GM12801 (cell line): ENCODE results near the gene APC2.

ENCODE experiments used
- TF ChIP-seq, protein P1 (sequence below): IDR thresholded peaks from one replicate; pipeline ENCODE4 v1.5.1; 2011; ENCODE audit warnings: control low read depth; ENCODE audit not compliant: insufficient read length; ENCODE audit errors: extremely low read depth

The APC2 gene

DNA sequence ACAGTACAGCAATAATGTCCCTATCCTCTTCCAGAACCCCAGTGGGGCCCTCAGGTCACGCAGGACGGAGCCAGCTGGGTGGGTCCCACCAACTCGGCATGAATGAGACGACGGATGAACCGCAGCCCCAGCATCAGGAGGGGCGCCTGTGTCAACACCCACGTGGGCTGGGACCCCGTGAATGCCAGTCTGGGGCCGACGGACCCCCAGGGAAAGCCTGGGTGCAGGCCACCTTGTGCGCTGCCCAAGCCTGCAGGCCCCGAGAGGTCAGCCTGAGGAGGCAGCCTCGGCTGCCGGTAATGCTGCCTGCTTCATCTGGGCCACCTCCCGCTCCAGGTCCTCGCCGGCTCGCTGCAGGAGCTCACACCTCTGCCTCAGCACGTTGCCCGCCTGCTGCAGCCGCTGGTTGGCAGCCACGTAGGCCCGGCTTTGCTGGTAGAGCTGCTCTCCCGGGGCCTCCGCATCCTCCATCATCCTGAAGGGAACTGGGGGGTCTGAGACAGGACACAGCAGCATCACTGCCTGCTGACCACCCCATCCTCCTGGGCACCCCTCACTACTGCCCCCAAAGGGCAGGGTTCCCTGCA, 24.9 kb downstream of the APC2 start:
- TF ChIP-seq, protein P1, sequence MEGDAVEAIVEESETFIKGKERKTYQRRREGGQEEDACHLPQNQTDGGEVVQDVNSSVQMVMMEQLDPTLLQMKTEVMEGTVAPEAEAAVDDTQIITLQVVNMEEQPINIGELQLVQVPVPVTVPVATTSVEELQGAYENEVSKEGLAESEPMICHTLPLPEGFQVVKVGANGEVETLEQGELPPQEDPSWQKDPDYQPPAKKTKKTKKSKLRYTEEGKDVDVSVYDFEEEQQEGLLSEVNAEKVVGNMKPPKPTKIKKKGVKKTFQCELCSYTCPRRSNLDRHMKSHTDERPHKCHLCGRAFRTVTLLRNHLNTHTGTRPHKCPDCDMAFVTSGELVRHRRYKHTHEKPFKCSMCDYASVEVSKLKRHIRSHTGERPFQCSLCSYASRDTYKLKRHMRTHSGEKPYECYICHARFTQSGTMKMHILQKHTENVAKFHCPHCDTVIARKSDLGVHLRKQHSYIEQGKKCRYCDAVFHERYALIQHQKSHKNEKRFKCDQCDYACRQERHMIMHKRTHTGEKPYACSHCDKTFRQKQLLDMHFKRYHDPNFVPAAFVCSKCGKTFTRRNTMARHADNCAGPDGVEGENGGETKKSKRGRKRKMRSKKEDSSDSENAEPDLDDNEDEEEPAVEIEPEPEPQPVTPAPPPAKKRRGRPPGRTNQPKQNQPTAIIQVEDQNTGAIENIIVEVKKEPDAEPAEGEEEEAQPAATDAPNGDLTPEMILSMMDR: no peak

DNA sequence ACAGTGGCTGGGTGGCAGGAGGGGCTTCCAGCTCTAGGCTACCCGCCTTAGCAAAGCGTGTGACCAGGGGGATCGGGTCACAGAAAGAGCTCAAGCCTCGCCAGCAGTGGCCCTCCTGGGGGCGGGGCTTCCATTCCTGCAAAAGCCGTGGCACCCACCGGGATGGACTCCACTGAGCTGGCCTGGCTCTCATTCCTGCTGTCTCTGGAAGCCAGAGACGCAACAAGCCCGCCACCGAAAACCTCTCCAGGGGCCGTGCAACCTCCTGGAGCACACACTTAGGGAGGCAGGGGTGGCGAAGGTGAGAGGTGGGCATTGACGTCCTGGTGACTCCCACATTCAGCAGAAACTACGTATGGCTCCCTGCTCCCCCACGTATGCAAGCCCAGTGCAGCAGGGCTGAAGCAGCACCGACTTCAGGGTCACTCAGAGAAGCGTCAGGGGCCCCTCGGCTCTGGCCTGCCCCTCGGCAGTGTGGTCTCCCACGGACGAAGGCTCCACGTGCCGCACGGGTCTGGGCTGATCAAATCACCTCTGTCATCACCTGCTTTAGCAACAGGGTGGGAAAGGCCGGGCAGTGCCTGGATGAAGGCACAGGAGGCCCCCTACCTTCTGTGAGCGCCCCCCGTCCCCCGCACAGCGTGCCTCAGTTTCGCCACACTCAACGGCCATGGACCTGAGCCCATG, 26.0 kb downstream of the APC2 start:
- TF ChIP-seq, protein P1: no peak

DNA sequence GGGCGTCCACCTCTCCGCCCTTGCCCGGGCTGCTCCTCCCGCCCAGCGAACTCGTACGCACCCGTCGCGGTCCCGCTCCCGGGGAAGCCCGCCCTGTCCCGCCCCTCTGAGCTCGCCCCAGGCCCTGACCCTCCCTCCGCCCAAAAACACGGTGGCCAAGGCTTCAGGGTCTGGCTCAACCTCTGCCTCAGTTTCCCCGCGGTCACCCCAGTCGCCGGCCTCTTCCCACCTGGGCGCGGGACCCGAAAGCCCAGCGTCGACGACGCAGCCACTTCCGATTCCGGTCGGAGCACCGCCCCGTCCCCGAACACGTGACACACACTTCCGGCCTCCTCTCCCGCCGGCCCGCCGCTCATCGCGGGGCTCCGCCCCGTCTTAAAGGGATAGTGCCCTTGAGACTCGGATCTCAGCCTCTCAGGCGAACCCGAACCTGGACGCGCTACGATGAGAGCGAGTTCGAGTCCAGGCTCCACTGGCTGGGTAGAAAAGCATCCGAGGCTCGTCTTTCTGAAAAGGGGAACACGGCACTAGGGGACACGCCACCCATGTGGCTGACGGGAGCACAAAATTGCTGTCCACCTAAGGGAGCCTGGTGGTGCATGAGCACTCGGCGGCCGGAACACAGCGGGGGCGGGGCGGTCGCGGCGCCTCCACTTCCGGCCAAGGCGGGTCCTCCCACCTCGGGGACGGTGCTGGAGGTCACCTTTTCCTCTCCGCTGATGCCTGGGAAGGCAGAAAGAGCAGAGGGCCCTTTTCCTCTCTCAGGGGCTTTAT, 29.2 kb downstream of the APC2 start, which contains the start of gene C19orf25:
Gene C19orf25, minus strand, starts transcription at position 282 of the 774 bp plus-strand sequence. CDS start 312 bp downstream, outside the sequence.
- TF ChIP-seq, protein P1: no peak

DNA sequence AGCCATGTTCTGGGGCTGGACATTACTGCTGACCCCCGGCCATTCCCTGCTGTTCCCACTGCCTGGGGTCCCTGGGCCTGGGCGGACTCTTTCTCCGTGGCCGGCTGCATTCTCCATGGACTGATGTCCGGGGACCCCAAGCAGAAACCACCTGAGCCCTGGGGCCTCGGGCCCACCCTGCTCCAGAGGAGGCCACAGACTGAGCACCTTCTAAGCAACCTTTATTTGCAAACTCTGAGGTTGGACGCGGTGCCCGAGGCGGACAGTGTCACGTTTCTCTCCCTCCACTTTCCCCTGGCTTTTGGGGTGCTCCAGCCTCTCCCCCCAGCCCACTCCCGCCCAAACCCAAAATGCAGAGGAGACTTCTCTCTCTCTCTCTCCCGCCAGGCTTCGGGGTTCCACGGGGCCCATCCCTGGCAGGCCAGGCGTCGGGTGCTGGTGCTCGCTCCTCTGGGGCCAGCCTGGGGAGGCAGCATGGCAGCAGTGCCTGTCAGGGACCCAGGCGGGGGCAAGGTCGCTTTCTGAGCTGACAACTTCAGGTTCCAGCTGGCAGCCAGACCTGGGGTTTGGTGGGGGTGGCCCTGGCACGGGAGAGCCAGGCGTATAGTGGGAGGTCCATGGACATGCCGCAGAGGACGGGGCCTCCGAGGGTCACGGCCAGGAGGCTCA, 31.4 kb downstream of the APC2 start:
- TF ChIP-seq, protein P1: no peak

DNA sequence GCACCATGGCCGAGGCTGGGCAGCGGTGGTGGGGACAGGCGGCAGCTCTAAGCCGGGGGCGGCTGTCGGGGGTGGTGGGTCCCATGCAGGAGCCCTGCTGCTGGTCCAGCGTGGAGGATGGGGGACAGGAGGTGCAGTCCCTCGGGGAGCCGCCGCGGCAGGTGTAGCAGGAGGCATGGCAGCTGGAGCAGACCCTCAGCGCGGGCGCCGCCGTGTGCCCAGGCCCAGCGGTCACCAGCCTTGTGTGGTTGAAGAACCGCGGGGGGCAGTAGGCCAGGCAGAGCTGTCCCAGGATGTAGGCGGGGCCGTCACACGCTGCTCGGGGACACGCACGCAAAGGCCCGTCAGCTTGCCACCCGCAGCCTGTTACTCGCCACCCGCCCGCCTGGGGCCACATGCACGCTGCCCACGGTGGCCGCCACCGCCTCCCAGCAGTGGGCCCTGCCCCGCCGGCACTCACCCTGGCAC, 32.0 kb downstream of the APC2 start:
- TF ChIP-seq, protein P1: no peak

DNA sequence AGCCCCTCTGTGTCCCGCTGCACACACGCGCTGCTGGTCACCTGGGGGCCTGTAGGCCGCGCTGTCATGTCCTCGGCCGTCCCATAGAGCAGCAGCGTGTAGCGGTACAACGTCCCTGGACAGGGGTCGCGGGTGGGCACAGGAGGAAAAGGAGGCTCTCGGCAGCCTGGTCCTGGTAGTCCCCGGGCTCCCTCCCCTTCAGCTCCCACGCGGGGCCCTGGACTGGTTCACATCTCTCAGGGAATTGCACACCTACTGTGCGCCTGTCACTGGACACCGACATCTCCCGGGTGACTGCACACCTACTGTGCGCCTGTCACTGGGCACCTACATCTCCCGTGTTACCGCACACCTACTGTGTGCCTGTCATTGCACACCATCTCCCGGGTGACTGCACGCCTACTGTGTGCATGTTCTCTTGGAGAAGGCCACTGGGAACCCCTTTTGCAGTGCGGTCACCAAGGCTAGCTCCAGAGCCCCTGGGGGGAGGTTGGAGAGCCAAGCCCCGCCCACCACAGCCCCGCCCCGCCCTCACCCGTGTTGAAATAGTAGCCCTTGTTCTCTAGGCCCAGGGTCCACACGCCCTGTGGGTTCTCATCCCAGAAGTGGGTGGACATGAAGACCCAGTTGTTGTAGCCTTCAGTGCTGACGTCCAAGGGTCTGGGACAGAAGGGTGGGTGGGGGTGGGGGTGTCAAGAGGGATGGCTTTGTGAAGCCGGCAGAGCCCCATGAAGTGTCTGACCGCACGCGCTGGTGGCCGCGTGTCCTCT, 32.6 kb downstream of the APC2 start:
- TF ChIP-seq, protein P1: no peak
